HepG2 (cell line): ENCODE results near the gene AAMP. TPM values are rescaled to one million over a fixed set of nuclear protein-coding genes. Genes with fewer than 3 reads are reported as not detected.
A peak's percentile ranks its signal among the peaks of the same experiment; 100 is the strongest.

Source experiments
- ATAC-seq: fragments of 200-7000 bp; cut with Tn5 transposase; 3 replicates; pipeline ENCODE4 v1.9.1; 2020; ENCODE audit warnings: mild to moderate bottlenecking, moderate library complexity
- BruUV-seq: library from RNA; stranded (reverse); fragments of 400-500 nt; replicated peaks from 2 replicates; lab custom pipeline; 2021; lab: Mats Ljungman, UMichigan
- CTCF ChIA-PET: fragments of 300-600 bp; formaldehyde crosslinking; extraction: SDS; loops from one replicate; lab custom pipeline; 2021; ENCODE audit warnings: low total read pairs, inconsistent platforms, low intra/inter-chr PET ratio; lab: Yijun Ruan, JAX
- POLR2A ChIA-PET: fragments of 350-600 bp; sonication (Branson Sonifier 250); formaldehyde crosslinking; loops from one replicate; lab custom pipeline; 2020; ENCODE audit warnings: antibody characterized with exemption, inconsistent platforms; lab: Yijun Ruan, JAX
- DNase-seq: peaks from one replicate; pipeline ENCODE4 v3.0.0-alpha.2; 2015; ENCODE audit warnings: low spot score
- FAIRE-seq: peaks from 3 replicates; lab custom pipeline; 2011; peaks lifted over from hg19 to GRCh38; lab: Jason Lieb, UNC
- H2AFZ ChIP-seq: one replicate; pipeline ENCODE4 v1.6.1; 2011; ENCODE audit warnings: low read length, inconsistent platforms
- H3K27ac ChIP-seq: fragments of 300-600 bp; 3 replicates; pipeline ENCODE4 v1.8.0; 2011; ENCODE audit warnings: mixed run types, mild to moderate bottlenecking, mixed read lengths, low read length, inconsistent platforms; ENCODE audit not compliant: insufficient read depth; ENCODE audit errors: extremely low read length
- H3K27me3 ChIP-seq, 2 experiments: fragments of 200-600 bp in 1 of 2; 2 replicates in 1 of 2; 3 replicates in 1 of 2; pipeline versions ENCODE4 v1.6.0 to v1.8.0; 2011; ENCODE audit warnings: low read length in 2 of 2, mild to moderate bottlenecking in 2 of 2, moderate library complexity in 2 of 2, inconsistent platforms in 1 of 2; ENCODE audit not compliant: insufficient read depth in 2 of 2, control insufficient read depth in 1 of 2
- H3K36me3 ChIP-seq, 2 experiments: fragments of 200-600 bp in 1 of 2; replicated peaks in 1 of 2; 2 replicates in 1 of 2; 3 replicates in 1 of 2; pipeline versions ENCODE4 v1.5.1 to v1.8.0; 2011; ENCODE audit warnings: low read length in 2 of 2, inconsistent platforms in 1 of 2; ENCODE audit not compliant: insufficient read depth in 2 of 2, control insufficient read depth in 1 of 2
- H3K4me1 ChIP-seq: 2 replicates; pipeline ENCODE4 v1.5.1; 2012; ENCODE audit warnings: low read length, inconsistent platforms; ENCODE audit not compliant: insufficient read depth
- H3K4me2 ChIP-seq: 2 replicates; pipeline ENCODE4 v1.6.0; 2011; ENCODE audit warnings: low read depth, low read length, inconsistent platforms
- H3K4me3 ChIP-seq, 3 experiments: fragments of 200-600 bp in 1 of 3; sonication (generic), shearing (Covaris generic) in 1 of 3; replicated peaks in 1 of 3; 2 replicates each; pipeline ENCODE4 v1.5.1; 2011 to 2016; ENCODE audit warnings: low read length in 3 of 3, inconsistent platforms in 2 of 3, low read depth in 2 of 3, mild to moderate bottlenecking in 2 of 3, control low read depth in 1 of 3, mixed read lengths in 1 of 3; ENCODE audit not compliant: insufficient read depth in 1 of 3
- H3K79me2 ChIP-seq: one replicate; pipeline ENCODE4 v1.6.1; 2011; ENCODE audit warnings: low read length, inconsistent platforms; ENCODE audit not compliant: insufficient read depth
- H3K9ac ChIP-seq: 2 replicates; pipeline ENCODE4 v1.6.0; 2011; ENCODE audit warnings: mild to moderate bottlenecking, low read depth, low read length, inconsistent platforms; ENCODE audit not compliant: insufficient read depth
- H3K9me3 ChIP-seq: 2 replicates; pipeline ENCODE4 v1.5.1; 2012; ENCODE audit warnings: mild to moderate bottlenecking, low read length
- H4K20me1 ChIP-seq: 2 replicates; pipeline ENCODE4 v1.6.0; 2011; ENCODE audit warnings: inconsistent platforms, mild to moderate bottlenecking, low read length, moderate library complexity; ENCODE audit not compliant: insufficient read depth
- ATF5 ChIP-seq: sonication (generic); formaldehyde crosslinking; IDR thresholded peaks from 2 replicates; pipeline ENCODE4 v1.4.0; 2020; ENCODE audit warnings: mild to moderate bottlenecking, low read depth, missing genetic modification reagents
- ATM ChIP-seq: fragments of 450-650 bp; IDR thresholded peaks from 2 replicates; pipeline ENCODE4 v1.7.1; 2017; ENCODE audit warnings: mild to moderate bottlenecking, borderline replicate concordance
- CAMTA2 ChIP-seq: sonication (generic); formaldehyde crosslinking; IDR thresholded peaks from 2 replicates; pipeline ENCODE4 v1.4.0; 2020; ENCODE audit warnings: mild to moderate bottlenecking, missing genetic modification reagents, borderline replicate concordance
- MATR3 ChIP-seq: sonication (generic); formaldehyde crosslinking; IDR thresholded peaks from 2 replicates; pipeline ENCODE4 v1.4.0; 2020; ENCODE audit warnings: missing genetic modification reagents
- NR2C2 ChIP-seq: sonication (generic); formaldehyde crosslinking; IDR thresholded peaks from 2 replicates; pipeline ENCODE4 v1.4.0; 2020; ENCODE audit warnings: missing genetic modification reagents, mild to moderate bottlenecking, moderate library complexity, borderline replicate concordance
- PRPF4 ChIP-seq: fragments of 200-400 bp; formaldehyde crosslinking; IDR thresholded peaks from 2 replicates; pipeline ENCODE4 v1.6.1; 2016; ENCODE audit warnings: low read length, low read depth; ENCODE audit not compliant: poor library complexity, severe bottlenecking
- RBM22 ChIP-seq: fragments of 200-400 bp; formaldehyde crosslinking; optimal IDR thresholded peaks from 2 replicates; pipeline ENCODE3; 2017; ENCODE audit warnings: mild to moderate bottlenecking, low read length, moderate library complexity
- SKI ChIP-seq: fragments of 450-650 bp; IDR thresholded peaks from one replicate; pipeline ENCODE4 v1.6.1; 2018; ENCODE audit warnings: mild to moderate bottlenecking; ENCODE audit not compliant: partially characterized antibody
- ZBTB38 ChIP-seq: sonication (generic); formaldehyde crosslinking; IDR thresholded peaks from 2 replicates; pipeline ENCODE4 v1.5.1; 2020; ENCODE audit warnings: mild to moderate bottlenecking, missing genetic modification reagents
- ZHX2 ChIP-seq, 2 experiments: sonication (generic) in 1 of 2; formaldehyde crosslinking in 1 of 2; IDR thresholded peaks; 2 replicates each; pipeline versions ENCODE4 v1.6.1 to v1.9.0; 2014 to 2022; ENCODE audit warnings: antibody characterized with exemption in 1 of 2, borderline replicate concordance in 1 of 2, inconsistent platforms in 1 of 2, low read depth in 1 of 2, missing genetic modification reagents in 1 of 2
- ZNF768 ChIP-seq: sonication (generic); formaldehyde crosslinking; IDR thresholded peaks from 2 replicates; pipeline ENCODE4 v1.4.0; 2020; ENCODE audit warnings: missing genetic modification reagents
- ZNF788 ChIP-seq: sonication (generic); formaldehyde crosslinking; IDR thresholded peaks from 2 replicates; pipeline ENCODE4 v1.5.0; 2020; ENCODE audit warnings: mild to moderate bottlenecking, missing genetic modification reagents, borderline replicate concordance
- ZNF816 ChIP-seq: sonication (generic); formaldehyde crosslinking; IDR thresholded peaks from 2 replicates; pipeline ENCODE4 v1.8.0; 2022; ENCODE audit warnings: missing genetic modification reagents, mild to moderate bottlenecking, borderline replicate concordance
- ZSCAN9 ChIP-seq: IDR thresholded peaks from 2 replicates; pipeline ENCODE4 v1.6.1; 2016; ENCODE audit warnings: borderline replicate concordance
- WGBS: methylation state at CpG from one replicate; pipeline ENCODE4 v1.1.6; 2017; ENCODE audit warnings: low lambda C conversion rate; 5-methylcytosine and 5-hydroxymethylcytosine counted together
- in situ Hi-C: cut with HindIII; loops from 2 replicates; pipeline ENCODE4 v1.10.0; 2017; ENCODE audit warnings: low pct_unique_long_range_greater_than_20kb; ENCODE audit not compliant: extremely low pct_ligation_motif_present
- intact Hi-C: fragments of 100-400 bp; cut with micrococcal nuclease; formaldehyde crosslinking; loops from one replicate; pipeline ENCODE4 v1.10.0; 2022; ENCODE audit not compliant: unreplicated experiment
- polyA plus RNA-seq, 8 experiments: library from polyadenylated mRNA; depleted of rRNA in 3 of 8; stranded (reverse) in 7 of 8; unstranded in 1 of 8; fragments of >200 nt; fragmentation: Illumina TruSeq in 4 of 8; extraction: Trizol in 4 of 8; gene quantifications; 2 replicates each; pipeline versions ENCODE4 v1.2.1 to v1.2.3, GENCODE V29; 2011 to 2016; ENCODE audit warnings: low read depth in 4 of 8, missing spikeins in 1 of 8, mixed read lengths in 1 of 8; ENCODE audit not compliant: insufficient read depth in 1 of 8
- total RNA-seq, 5 experiments: library from RNA; depleted of rRNA; stranded (reverse); fragments of >200 nt; fragmentation: Illumina TruSeq; extraction: Trizol; gene quantifications; 2 replicates each; pipeline ENCODE4 v1.2.3, GENCODE V29; 2016; ENCODE audit warnings: low read depth in 1 of 5
- TF ChIP-seq, protein P1 (sequence below): IDR thresholded peaks from 2 replicates; pipeline ENCODE4 v1.6.1; 2016; ENCODE audit warnings: mild to moderate bottlenecking, missing biosample characterization, missing genetic modification reagents

The AAMP gene
- total and polyA plus RNA-seq, 2 of the 13 experiments (the other 11 are each of a cell fraction or from before 2014, with no cell fraction given) = 110 to 186 TPM

GRCh38 chr2:218295029-218295428 lies 25.1 kb upstream of the AAMP start:
- H3K36me3 ChIP-seq = no peaks in the 10 kb centered on the region
- POLR2A ChIA-PET = interaction anchor here (1.0 to 8.5 kb wide), 6 partner anchors 8 to 101 kb away, joined by 3 to 64 read pairs (median 6); partner anchors contain the start of genes AAMP and PNKD
- no peak for DNase-seq
- WGBS = 69% methylated on average over 7 of the region's 7 CpGs
- TF ChIP-seq ZHX2 (IDR thresholded peaks at IDR 0.05; ENCODE audit: low read depth) = no peak
- TF ChIP-seq ZHX2 (CRISPR knock-in tag; IDR thresholded peaks at IDR 0.05; ENCODE audit: borderline replicate concordance) = no peak
- TF ChIP-seq ZBTB38 (CRISPR knock-in tag) = 0 out of 2 replicates have a peak, but pooled peaks have one; percentile 31
- no peak for TF ChIP-seq ZNF768 (CRISPR knock-in tag)
- TF ChIP-seq ZNF816 (CRISPR knock-in tag) = no peak
- no peak for TF ChIP-seq MATR3
- TF ChIP-seq ZNF788 (CRISPR knock-in tag) = no peak
- TF ChIP-seq RBM22 = no peak
- no peak for TF ChIP-seq SKI
- no peak for TF ChIP-seq ATM
- peak; percentile 31 for TF ChIP-seq PRPF4
- TF ChIP-seq CAMTA2 (CRISPR knock-in tag) = no peak
- TF ChIP-seq NR2C2 = no peak
- no peak for TF ChIP-seq ZSCAN9 (CRISPR knock-in tag)
- TF ChIP-seq, protein P1, sequence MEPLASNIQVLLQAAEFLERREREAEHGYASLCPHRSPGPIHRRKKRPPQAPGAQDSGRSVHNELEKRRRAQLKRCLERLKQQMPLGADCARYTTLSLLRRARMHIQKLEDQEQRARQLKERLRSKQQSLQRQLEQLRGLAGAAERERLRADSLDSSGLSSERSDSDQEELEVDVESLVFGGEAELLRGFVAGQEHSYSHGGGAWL (CRISPR knock-in tag) = no peak
- no peak for TF ChIP-seq ATF5 (CRISPR knock-in tag)
- TF ChIP-seq, all 625 proteins: peak for 2
- Histone ChIP-seq H3K27me3 (no peaks in the 10 kb centered on the region; a peak in 1 of 5 replicates), H4K20me1 (peaks cover 2% of the 10 kb centered on the region; the same call in 1 of the 2 replicates), H3K9ac (peak overlapping the region; percentile 2; the same call in 1 of the 2 replicates), H3K9me3 (no peaks in the 10 kb centered on the region), H3K4me1 (peaks cover 76% of the 10 kb centered on the region), H3K4me2 (no peak overlapping the region), H3K4me3 (no peak overlapping the region), H3K27ac (no peak overlapping the region), H2AFZ (no peak overlapping the region), H3K79me2 (peaks cover 23% of the 10 kb centered on the region)
- intact Hi-C loops = loop anchor here (10.0 kb wide), 1 partner anchor 270 kb away; the partner anchor contains the start of genes CNOT9 and USP37
- in situ Hi-C loops = no loop called here
- no TSS peak for BruUV-seq
- ATAC-seq (no peak), FAIRE-seq (no peak)
- CTCF ChIA-PET = no interaction called here
